ENCODE results near the gene PNMT.

The PNMT gene

DNA sequence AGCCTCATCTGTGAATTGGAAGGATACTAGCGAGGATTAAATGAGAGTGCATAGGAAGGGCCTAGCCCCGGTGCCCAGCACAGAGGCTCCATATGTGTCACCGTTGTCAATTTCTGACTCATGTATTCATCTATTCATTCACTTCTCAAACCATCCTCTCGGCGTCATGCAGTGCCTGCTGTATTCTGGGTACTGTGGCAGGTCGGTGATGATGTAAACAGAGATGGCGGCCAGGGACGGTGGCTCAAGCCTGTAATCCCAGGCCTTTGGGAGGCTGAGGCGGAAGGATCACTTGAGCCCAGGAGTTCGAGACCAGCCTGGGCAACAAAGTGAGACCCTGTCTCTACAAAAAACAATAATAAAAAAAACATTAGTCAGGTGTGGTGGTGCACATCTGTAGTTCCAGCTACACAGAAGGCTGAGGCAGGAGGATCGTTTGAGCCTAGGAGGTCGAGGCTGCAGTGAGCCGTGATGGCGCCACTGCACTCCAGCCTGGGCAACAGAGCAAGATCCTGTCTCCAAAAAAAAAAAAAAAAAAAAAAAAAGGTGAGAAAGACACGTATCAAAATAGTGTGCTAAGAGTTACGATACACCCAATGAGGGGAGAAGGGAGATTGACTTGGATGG, 45.8 kb upstream of the PNMT start:
- no peak for DNase-seq (ENCODE audit: extremely low read depth, insufficient read length)
- peak overlapping the region; percentile 34; the same call in 1 of the 2 replicates for H3K4me3 ChIP-seq (replicated peaks; ENCODE audit: low read depth, low read length)
- no peaks in the 10 kb centered on the region for H3K36me3 ChIP-seq (ENCODE audit: control insufficient read depth, insufficient read depth, low read length)
- no peaks in the 10 kb centered on the region; the same call in 1 of the 2 replicates for H3K27me3 ChIP-seq (replicated peaks; ENCODE audit: control insufficient read depth, insufficient read depth, low read length)
- no peak for TF ChIP-seq CTCF (IDR thresholded peaks at IDR 0.05; ENCODE audit: insufficient read depth, low read length, poor library complexity, severe bottlenecking)

DNA sequence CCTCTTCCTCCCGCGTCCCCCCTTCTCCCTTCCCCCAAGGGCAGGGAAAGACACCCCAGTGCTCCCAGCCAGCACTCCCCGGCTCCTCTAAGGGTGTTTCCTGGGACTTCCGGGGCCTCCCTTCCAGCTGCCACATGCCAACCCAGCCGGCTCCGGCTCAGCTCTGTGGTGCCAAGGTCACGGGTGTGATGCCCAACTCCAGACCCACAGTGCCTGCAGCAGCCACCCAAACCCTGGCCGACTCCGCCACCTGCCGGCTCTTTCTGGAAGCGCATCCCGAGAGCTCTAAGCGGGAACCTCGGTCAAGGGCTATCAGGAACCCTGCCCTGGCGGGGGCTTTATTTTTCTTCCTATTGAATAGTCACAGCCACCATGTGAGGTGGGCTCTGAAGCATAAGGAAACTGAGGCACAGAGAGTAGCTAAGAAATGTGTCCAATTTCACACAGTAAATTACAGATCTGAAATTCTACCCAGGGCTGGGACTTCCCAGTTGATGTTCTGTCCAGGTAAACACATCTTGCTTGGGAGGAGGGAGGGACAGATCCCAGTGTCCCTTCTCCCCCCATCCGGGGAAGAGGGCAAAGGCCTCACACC, 44.8 kb upstream of the PNMT start:
- TF ChIP-seq CTCF (IDR thresholded peaks at IDR 0.05; ENCODE audit: insufficient read depth, low read length, poor library complexity, severe bottlenecking): peak; percentile 97
- no peaks in the 10 kb centered on the region; the same call in 1 of the 2 replicates for H3K27me3 ChIP-seq (replicated peaks; ENCODE audit: control insufficient read depth, insufficient read depth, low read length)
- no peaks in the 10 kb centered on the region for H3K36me3 ChIP-seq (ENCODE audit: control insufficient read depth, insufficient read depth, low read length)
- no peak overlapping the region for H3K4me3 ChIP-seq (replicated peaks; ENCODE audit: low read depth, low read length)
- peak; percentile 75 for DNase-seq (ENCODE audit: extremely low read depth, insufficient read length)

DNA sequence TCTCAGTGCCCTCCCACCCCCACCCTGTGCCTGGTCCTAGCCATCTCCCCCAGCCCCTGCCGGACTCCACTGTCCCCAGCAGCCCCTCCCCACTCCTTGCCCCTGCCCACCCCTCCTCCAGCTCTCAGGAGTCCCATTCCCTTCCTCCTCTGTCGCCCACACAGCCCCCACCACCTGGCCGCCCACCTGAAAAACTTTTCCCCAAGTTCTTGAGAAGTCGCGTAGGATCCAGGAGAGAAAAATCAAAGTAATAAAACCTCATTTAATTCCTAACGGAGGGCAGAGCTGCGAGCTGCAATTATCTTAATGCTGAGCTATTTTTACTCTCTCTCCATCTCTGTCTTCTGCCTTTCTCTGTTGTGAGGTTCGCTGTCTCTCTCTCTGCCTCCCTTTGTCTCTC, 43.9 kb upstream of the PNMT start:
- Histone ChIP-seq H3K4me3 (replicated peaks; ENCODE audit: low read depth, low read length) (no peak overlapping the region), H3K27me3 (replicated peaks; ENCODE audit: control insufficient read depth, insufficient read depth, low read length) (no peaks in the 10 kb centered on the region; the same call in 1 of the 2 replicates), H3K36me3 (ENCODE audit: control insufficient read depth, insufficient read depth, low read length) (no peaks in the 10 kb centered on the region)
- no peak for DNase-seq (ENCODE audit: extremely low read depth, insufficient read length)
- TF ChIP-seq CTCF (IDR thresholded peaks at IDR 0.05; ENCODE audit: insufficient read depth, low read length, poor library complexity, severe bottlenecking): no peak

- TF ChIP-seq CTCF (IDR thresholded peaks at IDR 0.05; ENCODE audit: insufficient read depth, low read length, poor library complexity, severe bottlenecking): no peak
- Histone ChIP-seq H3K4me3 (replicated peaks; ENCODE audit: low read depth, low read length) (no peak overlapping the region), H3K27me3 (replicated peaks; ENCODE audit: control insufficient read depth, insufficient read depth, low read length) (no peaks in the 10 kb centered on the region; the same call in 1 of the 2 replicates), H3K36me3 (ENCODE audit: control insufficient read depth, insufficient read depth, low read length) (no peaks in the 10 kb centered on the region)
- DNase-seq (ENCODE audit: extremely low read depth, insufficient read length): no peak
Observed at GRCh38 chr17:39625198-39625785, 43.0 kb upstream of the PNMT start.

DNA sequence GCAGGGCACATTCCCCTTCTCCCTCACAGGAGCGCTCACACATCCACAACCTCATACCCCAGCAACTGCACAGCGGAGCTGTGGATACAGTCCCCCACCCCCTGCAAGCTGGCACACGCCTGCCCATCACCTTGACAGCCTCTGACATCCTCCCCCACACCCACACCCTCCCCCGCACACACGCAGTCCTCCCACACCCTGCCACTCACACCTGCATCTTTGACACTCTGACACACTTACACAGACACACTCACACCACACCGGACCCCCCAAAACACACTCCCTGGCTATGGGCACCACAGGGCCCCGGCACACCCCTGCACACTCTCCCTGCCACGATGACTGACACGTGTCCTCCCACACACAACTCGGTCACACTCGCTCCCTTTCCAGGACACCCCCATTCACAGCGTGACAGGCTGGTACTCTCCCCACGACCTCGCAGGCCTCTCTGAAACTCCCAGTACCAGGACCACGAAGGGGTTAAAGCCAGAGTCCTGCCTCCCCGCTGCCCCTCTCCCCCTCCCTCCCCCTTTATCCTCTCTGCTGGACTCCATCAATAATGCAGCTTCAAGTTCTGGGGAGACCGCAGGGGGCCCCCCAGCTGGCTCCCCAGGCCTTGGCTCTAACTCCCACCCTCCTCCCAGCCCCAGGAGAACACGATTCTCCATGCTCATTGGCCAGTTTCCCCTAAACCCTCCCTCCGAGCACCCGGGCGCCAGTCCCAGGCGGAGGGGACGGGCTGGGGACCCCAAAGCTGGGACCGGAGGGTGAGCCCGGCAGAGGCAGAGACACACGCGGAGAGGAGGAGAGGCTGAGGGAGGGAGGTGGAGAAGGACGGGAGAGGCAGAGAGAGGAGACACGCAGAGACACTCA, 41.8 kb upstream of the PNMT start, which contains the start of gene PPP1R1B:
TSS of gene PPP1R1B (plus strand) at position 782 of the 876 bp plus-strand sequence. CDS start 441 bp downstream, outside the sequence.
- no peaks in the 10 kb centered on the region for H3K36me3 ChIP-seq (ENCODE audit: control insufficient read depth, insufficient read depth, low read length)
- no peak within 1 kb of the TSS for H3K4me3 ChIP-seq (replicated peaks; ENCODE audit: low read depth, low read length)
- no peak for TF ChIP-seq CTCF (IDR thresholded peaks at IDR 0.05; ENCODE audit: insufficient read depth, low read length, poor library complexity, severe bottlenecking)
- no peaks in the 10 kb centered on the region; the same call in 1 of the 2 replicates for H3K27me3 ChIP-seq (replicated peaks; ENCODE audit: control insufficient read depth, insufficient read depth, low read length)
- no peak for DNase-seq (ENCODE audit: extremely low read depth, insufficient read length)

Measured in GM06990 (cell line).